B cell (primary cell): Measurements from ENCODE around the gene HIPK4. TPM values are rescaled to one million over a fixed set of nuclear protein-coding genes. Genes with fewer than 3 reads are reported as not detected.

ENCODE experiments used
- ATAC-seq: fragments of 200-7000 bp; cut with Tn5 transposase; one replicate; pipeline ENCODE4 v1.10.0; 2021; ENCODE audit warnings: low read depth, mild to moderate bottlenecking, moderate number of reproducible peaks, moderate library complexity
- CTCF ChIA-PET: fragments of 350-600 bp; sonication (Branson Sonifier 250); formaldehyde crosslinking; loops from one replicate; lab custom pipeline; 2021; ENCODE audit warnings: antibody characterized with exemption, inconsistent platforms; lab: Charles Lee
- POLR2A ChIA-PET: fragments of 350-600 bp; sonication (Branson Sonifier 250); formaldehyde crosslinking; loops from one replicate; lab custom pipeline; 2021; ENCODE audit warnings: antibody characterized with exemption; lab: Charles Lee
- DNase-seq: peaks from one replicate; pipeline ENCODE4 v3.0.0; 2013
- H2AFZ ChIP-seq: 2 replicates; pipeline ENCODE4 v1.6.1; 2012; ENCODE audit warnings: mild to moderate bottlenecking, low read depth, low read length; ENCODE audit not compliant: insufficient read depth, poor library complexity, severe bottlenecking
- H3K27ac ChIP-seq, 2 donors: 1 replicate in 1 of 2; 2 replicates in 1 of 2; pipeline ENCODE4 v1.5.1; 2012 to 2013; ENCODE audit warnings: low read length in 2 of 2, mild to moderate bottlenecking in 2 of 2, moderate library complexity in 1 of 2
- H3K27me3 ChIP-seq, 4 experiments: fragments of 200-600 bp in 1 of 4; sonication (generic) in 1 of 4; replicated peaks in 1 of 4; 1 replicate in 2 of 4; 2 replicates in 2 of 4; pipeline versions ENCODE4 v1.6.1 to v1.7.0; 2013 to 2016; ENCODE audit warnings: low read length in 3 of 4, mild to moderate bottlenecking in 2 of 4, mixed read lengths in 1 of 4, moderate library complexity in 1 of 4; ENCODE audit not compliant: insufficient read depth in 4 of 4, control insufficient read depth in 3 of 4; ENCODE audit errors: control extremely low read depth in 1 of 4
- H3K36me3 ChIP-seq, 2 experiments: replicated peaks in 1 of 2; 1 replicate in 1 of 2; 2 replicates in 1 of 2; pipeline versions ENCODE4 v1.6.1 to v1.7.1; 2013; ENCODE audit warnings: low read length in 1 of 2; ENCODE audit not compliant: insufficient read depth in 2 of 2, control insufficient read depth in 1 of 2; ENCODE audit errors: control extremely low read depth in 1 of 2, extremely low read depth in 1 of 2
- H3K4me1 ChIP-seq, 2 donors: fragments of 200-600 bp in 1 of 2; sonication (generic) in 1 of 2; 1 replicate in 1 of 2; 2 replicates in 1 of 2; pipeline versions ENCODE4 v1.5.1 to v1.6.1; 2013 to 2017; ENCODE audit warnings: low read length in 2 of 2; ENCODE audit not compliant: control insufficient read depth in 2 of 2, insufficient read depth in 2 of 2
- H3K4me2 ChIP-seq: replicated peaks from 2 replicates; pipeline ENCODE3; 2012; ENCODE audit warnings: mild to moderate bottlenecking, low read depth, low read length; ENCODE audit not compliant: poor library complexity, severe bottlenecking
- H3K4me3 ChIP-seq, 5 experiments: fragments of 200-600 bp in 1 of 5; sonication (generic) in 1 of 5; 1 replicate in 3 of 5; 2 replicates in 2 of 5; pipeline versions ENCODE4 v1.5.1 to v1.7.0; 2011 to 2016; ENCODE audit warnings: low read length in 4 of 5, mild to moderate bottlenecking in 4 of 5, low read depth in 2 of 5, control low read depth in 1 of 5, moderate library complexity in 1 of 5; ENCODE audit not compliant: insufficient read depth in 1 of 5; ENCODE audit errors: control extremely low read depth in 1 of 5, extremely low read depth in 1 of 5
- H3K79me2 ChIP-seq: fragments of 200-600 bp; sonication (generic); one replicate; pipeline ENCODE4 v1.6.0; 2016; ENCODE audit warnings: low read length; ENCODE audit not compliant: control insufficient read depth, insufficient read depth
- H3K9ac ChIP-seq: fragments of 200-600 bp; sonication (generic); 2 replicates; pipeline ENCODE4 v1.6.1; 2017; ENCODE audit warnings: mild to moderate bottlenecking, low read length, moderate library complexity
- H3K9me3 ChIP-seq, 3 donors: one replicate each; pipeline versions ENCODE4 v1.6.1 to v1.7.1; 2013; ENCODE audit warnings: low read length in 2 of 3; ENCODE audit not compliant: control insufficient read depth in 2 of 3, insufficient read depth in 1 of 3; ENCODE audit errors: control extremely low read depth in 1 of 3
- H4K20me1 ChIP-seq: 2 replicates; pipeline ENCODE4 v1.6.0; 2012; ENCODE audit warnings: mild to moderate bottlenecking, low read length; ENCODE audit not compliant: insufficient read depth, control insufficient read depth, poor library complexity, severe bottlenecking
- H3K27ac Mint-ChIP-seq: one replicate; pipeline ENCODE4 v1.8.0; 2021; ENCODE audit warnings: mixed read lengths
- H3K27me3 Mint-ChIP-seq: one replicate; pipeline ENCODE4 v1.8.0; 2021; ENCODE audit warnings: mixed read lengths
- H3K4me1 Mint-ChIP-seq: one replicate; pipeline ENCODE4 v1.8.0; 2021; ENCODE audit warnings: mixed read lengths
- H3K4me3 Mint-ChIP-seq: one replicate; pipeline ENCODE4 v1.8.0; 2021; ENCODE audit warnings: mixed read lengths
- H3K9me3 Mint-ChIP-seq: one replicate; pipeline ENCODE4 v1.8.0; 2022; ENCODE audit warnings: mixed read lengths; ENCODE audit not compliant: insufficient read depth
- EZH2 ChIP-seq: IDR thresholded peaks from 2 replicates; pipeline ENCODE4 v1.6.1; 2012; ENCODE audit warnings: borderline replicate concordance, low read depth, mild to moderate bottlenecking, moderate library complexity, low read length; ENCODE audit not compliant: insufficient read depth, poor library complexity, severe bottlenecking
- WGBS: methylation state at CpG from one replicate; pipeline ENCODE4 v1.1.5; 2013; ENCODE audit warnings: missing lambda C conversion rate; ENCODE audit not compliant: insufficient coverage; 5-methylcytosine and 5-hydroxymethylcytosine counted together
- intact Hi-C: fragments of 100-400 bp; cut with micrococcal nuclease; formaldehyde crosslinking; loops from one replicate; pipeline ENCODE4 v1.10.0; 2022
- polyA plus RNA-seq: library from polyadenylated mRNA; depleted of rRNA; stranded (reverse); fragments of >200 nt; gene quantifications from 2 replicates; pipeline ENCODE4 v1.2.3, GENCODE V29; 2012
- total RNA-seq, 2 donors: library from RNA; stranded (reverse); fragments of 120-200 nt in 1 of 2; gene quantifications; 1 replicate in 1 of 2; 2 replicates in 1 of 2; pipeline versions ENCODE4 v1.2.3 to v1.2.4, GENCODE V29; 2013 to 2022
- TF ChIP-seq, protein P1 (sequence below): fragments of 200-600 bp; IDR thresholded peaks from one replicate; pipeline ENCODE4 v1.8.0; 2022; ENCODE audit warnings: antibody characterized with exemption, mild to moderate bottlenecking

The HIPK4 gene
- total and polyA plus RNA-seq, 2 donors (not counting 1 experiment from before 2014, with no cell fraction given) = 0.04 to 0.20 TPM

DNA sequence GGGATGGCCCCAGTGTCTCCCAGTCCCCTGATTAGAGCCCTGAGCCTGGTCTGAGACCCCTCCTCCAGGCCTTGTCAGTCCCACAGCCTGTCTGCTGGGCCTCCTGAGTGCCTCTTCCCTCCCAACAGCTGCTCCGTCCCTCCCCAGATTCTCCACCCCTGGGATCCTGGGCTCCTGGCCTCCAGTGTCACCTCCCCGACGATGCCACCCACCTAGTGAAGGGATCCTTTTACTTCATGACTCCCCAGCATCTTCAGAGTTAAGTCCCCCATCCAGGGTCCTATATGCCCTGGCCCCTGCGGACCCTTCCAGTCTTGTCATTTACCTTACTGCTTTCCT lies 27.6 kb upstream of the HIPK4 start:
- intact Hi-C loops = no loop called here
- no peak overlapping the region for H3K27ac ChIP-seq
- H3K27me3 ChIP-seq = no peaks in the 10 kb centered on the region
- H3K36me3 ChIP-seq = peaks cover 0 to 2% of the 10 kb centered on the region in 2 experiments
- no peak overlapping the region for H3K9ac ChIP-seq
- Mint-ChIP-seq H3K27ac (no peak overlapping the region), H3K4me3 (no peak overlapping the region), H3K9me3 (no peaks in the 10 kb centered on the region), H3K27me3 (no peaks in the 10 kb centered on the region), H3K4me1 (peaks cover 16% of the 10 kb centered on the region)
- H3K4me1 ChIP-seq = peaks cover 9 to 15% of the 10 kb centered on the region in 2 donors
- H2AFZ ChIP-seq = peak overlapping the region; percentile 46
- no peaks in the 10 kb centered on the region for H3K9me3 ChIP-seq
- H3K79me2 ChIP-seq = peaks cover 3% of the 10 kb centered on the region
- H4K20me1 ChIP-seq = no peaks in the 10 kb centered on the region
- TF ChIP-seq, protein P1, sequence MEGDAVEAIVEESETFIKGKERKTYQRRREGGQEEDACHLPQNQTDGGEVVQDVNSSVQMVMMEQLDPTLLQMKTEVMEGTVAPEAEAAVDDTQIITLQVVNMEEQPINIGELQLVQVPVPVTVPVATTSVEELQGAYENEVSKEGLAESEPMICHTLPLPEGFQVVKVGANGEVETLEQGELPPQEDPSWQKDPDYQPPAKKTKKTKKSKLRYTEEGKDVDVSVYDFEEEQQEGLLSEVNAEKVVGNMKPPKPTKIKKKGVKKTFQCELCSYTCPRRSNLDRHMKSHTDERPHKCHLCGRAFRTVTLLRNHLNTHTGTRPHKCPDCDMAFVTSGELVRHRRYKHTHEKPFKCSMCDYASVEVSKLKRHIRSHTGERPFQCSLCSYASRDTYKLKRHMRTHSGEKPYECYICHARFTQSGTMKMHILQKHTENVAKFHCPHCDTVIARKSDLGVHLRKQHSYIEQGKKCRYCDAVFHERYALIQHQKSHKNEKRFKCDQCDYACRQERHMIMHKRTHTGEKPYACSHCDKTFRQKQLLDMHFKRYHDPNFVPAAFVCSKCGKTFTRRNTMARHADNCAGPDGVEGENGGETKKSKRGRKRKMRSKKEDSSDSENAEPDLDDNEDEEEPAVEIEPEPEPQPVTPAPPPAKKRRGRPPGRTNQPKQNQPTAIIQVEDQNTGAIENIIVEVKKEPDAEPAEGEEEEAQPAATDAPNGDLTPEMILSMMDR = no peak
- no peak for TF ChIP-seq EZH2
- H3K4me3 ChIP-seq = no peak overlapping the region
- no peak overlapping the region for H3K4me2 ChIP-seq
- ATAC-seq (no peak), DNase-seq (no peak)
- 84% methylated on average over 3 of the region's 4 CpGs for WGBS
- POLR2A ChIA-PET = interaction anchor here (0.6 kb wide), 2 partner anchors 47 to 593 kb away, joined by 4 to 5 read pairs; no protein-coding TSS in a partner anchor
- CTCF ChIA-PET = interaction anchor here (5.6 kb wide), 1 partner anchor 27 kb away, joined by 87 read pairs; the partner anchor contains the start of gene SERTAD3

- POLR2A ChIA-PET = interaction anchor here (0.6 kb wide), 2 partner anchors 47 to 592 kb away, joined by 4 to 5 read pairs; no protein-coding TSS in a partner anchor
- no peaks in the 10 kb centered on the region for H3K27me3 Mint-ChIP-seq
Observed at GRCh38 chr19:40416918-40417642, 27.1 kb upstream of the HIPK4 start.

More at GRCh38 chr19:40416918-40417642, 27.1 kb upstream of the HIPK4 start:
- Histone ChIP-seq H3K79me2 (no peaks in the 10 kb centered on the region), H3K36me3 (no peaks in the 10 kb centered on the region), H3K27me3 (no peaks in the 10 kb centered on the region), H3K9ac (no peak overlapping the region), H3K9me3 (no peaks in the 10 kb centered on the region), H2AFZ (peak overlapping the region; percentile 46), H3K27ac (no peak overlapping the region), H4K20me1 (no peaks in the 10 kb centered on the region), H3K4me1 (peaks cover 9 to 15% of the 10 kb centered on the region in 2 donors), H3K4me3 (no peak overlapping the region), H3K4me2 (no peak overlapping the region)
- CTCF ChIA-PET = interaction anchor here (5.6 kb wide), 1 partner anchor 28 kb away, joined by 87 read pairs; the partner anchor contains the start of gene SERTAD3
- ATAC-seq (no peak), DNase-seq (no peak)
- H3K4me3 Mint-ChIP-seq = no peak overlapping the region
- no peak overlapping the region for H3K27ac Mint-ChIP-seq
- no peak for TF ChIP-seq EZH2
- TF ChIP-seq, protein P1 = no peak
- intact Hi-C loops = no loop called here
- H3K4me1 Mint-ChIP-seq = peaks cover 13% of the 10 kb centered on the region
- 46% methylated on average over 13 of the region's 16 CpGs for WGBS
- no peaks in the 10 kb centered on the region for H3K9me3 Mint-ChIP-seq
